GM23338 (cell line): Measurements from ENCODE around the gene SELENOS. TPM values are rescaled to one million over a fixed set of nuclear protein-coding genes. Genes with fewer than 3 reads are reported as not detected.

ENCODE experiments used
- CREB1 ChIP-seq: fragments of 250-450 bp; sonication (Bioruptor Pico); IDR thresholded peaks from 2 replicates; pipeline ENCODE4 v1.5.0; 2020; ENCODE audit warnings: low read depth, mild to moderate bottlenecking, moderate library complexity
- CTCF ChIP-seq, 2 experiments: fragments of 200-600 bp in 1 of 2; sonication (generic) in 1 of 2; conservative IDR thresholded peaks; 2 replicates each; pipeline versions ENCODE4 v1.5.1 to v1.6.1; 2016 to 2017; ENCODE audit warnings: antibody characterized with exemption in 2 of 2, low read depth in 2 of 2, mild to moderate bottlenecking in 2 of 2, moderate library complexity in 1 of 2
- ETS1 ChIP-seq: IDR thresholded peaks from 2 replicates; pipeline ENCODE4 v1.6.1; 2016; ENCODE audit warnings: antibody characterized with exemption
- EZH2phosphoT487 ChIP-seq: fragments of 200-600 bp; sonication (generic); IDR thresholded peaks from one replicate; pipeline ENCODE4 v1.8.1; 2018; ENCODE audit warnings: antibody characterized with exemption; ENCODE audit not compliant: unreplicated experiment
- JUNB ChIP-seq: IDR thresholded peaks from one replicate; pipeline ENCODE4 v1.6.1; 2016; ENCODE audit warnings: antibody characterized with exemption; ENCODE audit not compliant: unreplicated experiment
- NANOG ChIP-seq: IDR thresholded peaks from 2 replicates; pipeline ENCODE4 v1.6.1; 2016; ENCODE audit warnings: antibody characterized with exemption, borderline replicate concordance
- POLR2AphosphoS5 ChIP-seq: IDR thresholded peaks from 2 replicates; pipeline ENCODE4 v1.6.1; 2016; ENCODE audit warnings: antibody characterized with exemption, low read depth
- REST ChIP-seq: IDR thresholded peaks from one replicate; pipeline ENCODE4 v1.6.1; 2018; ENCODE audit warnings: antibody characterized with exemption; ENCODE audit not compliant: unreplicated experiment
- STAT1 ChIP-seq: IDR thresholded peaks from one replicate; pipeline ENCODE4 v1.6.1; 2016; ENCODE audit warnings: antibody characterized with exemption; ENCODE audit not compliant: unreplicated experiment
- ZNF114 ChIP-seq: fragments of 250-450 bp; sonication (Bioruptor Pico); IDR thresholded peaks from 2 replicates; pipeline ENCODE4 v1.5.0; 2020; ENCODE audit warnings: mild to moderate bottlenecking, moderate library complexity
- ZNF331 ChIP-seq: fragments of 250-450 bp; sonication (Bioruptor Pico); IDR thresholded peaks from 2 replicates; pipeline ENCODE4 v1.5.0; 2020; ENCODE audit warnings: low read depth, mild to moderate bottlenecking, moderate library complexity
- ZNF462 ChIP-seq: fragments of 250-450 bp; sonication (Bioruptor Pico); IDR thresholded peaks from 2 replicates; pipeline ENCODE4 v1.5.0; 2020; ENCODE audit warnings: mild to moderate bottlenecking, moderate library complexity
- polyA plus RNA-seq: library from polyadenylated mRNA; unstranded; fragments of >200 nt; fragmentation: Nextera tagmentation; extraction: Ambion mirVana; gene quantifications from 2 replicates; pipeline ENCODE4 v1.2.1, GENCODE V29; 2016
- total RNA-seq: library from RNA; depleted of rRNA; stranded (reverse); fragments of >200 nt; shearing (Covaris generic); gene quantifications from 2 replicates; pipeline ENCODE4 v1.2.3, GENCODE V29; 2014

The SELENOS gene
- total and polyA plus RNA-seq, 2 experiments from 2014 or later, result 37.0 to 106 TPM

- TF ChIP-seq ZNF462 (CRISPR knock-in tag) (no peak), CREB1 (CRISPR knock-in tag) (no peak), ZNF114 (CRISPR knock-in tag) (no peak), JUNB (no peak), STAT1 (no peak), NANOG (no peak), REST (no peak), ZNF331 (no peak), POLR2AphosphoS5 (no peak), ETS1 (no peak), EZH2phosphoT487 (no peak), CTCF (conservative IDR thresholded peaks at IDR 0.05; ENCODE audit: low read depth in 2 of 2) (no peak)
These were observed 32.2 kb downstream of the SELENOS start (continued) for GRCh38 chr15:101244889-101245668.
